Mucosa of descending colon (tissue), 3 donors: ENCODE results near the gene ZBTB7C. TPM values are rescaled to one million over a fixed set of nuclear protein-coding genes. Genes with fewer than 3 reads are reported as not detected.

ENCODE experiments used
- ATAC-seq: fragments of 200-7000 bp; cut with Tn5 transposase; one replicate; pipeline ENCODE4 v1.9.1; 2020; ENCODE audit warnings: mild to moderate bottlenecking, moderate library complexity
- DNase-seq, 3 donors: peaks; one replicate each; pipeline ENCODE4 v3.0.0-alpha.2; 2020
- H3K36me3 ChIP-seq: fragments of 200-600 bp; one replicate; pipeline ENCODE4 v1.8.0; 2021; ENCODE audit warnings: low read depth, mild to moderate bottlenecking
- H3K4me1 ChIP-seq: fragments of 200-600 bp; one replicate; pipeline ENCODE4 v1.8.0; 2021; ENCODE audit warnings: low read depth, mild to moderate bottlenecking
- H3K4me3 ChIP-seq: fragments of 200-600 bp; one replicate; pipeline ENCODE4 v1.8.0; 2021; ENCODE audit warnings: mild to moderate bottlenecking
- H3K9me3 ChIP-seq: fragments of 200-600 bp; one replicate; pipeline ENCODE4 v1.8.0; 2021; ENCODE audit warnings: mild to moderate bottlenecking
- intact Hi-C, 2 donors: fragments of 100-400 bp; cut with DNase I in 1 of 2; cut with micrococcal nuclease in 1 of 2; formaldehyde crosslinking; loops; one replicate each; pipeline versions ENCODE4 v1.11.0 to v1.11.1; 2022; cut with DNase I, micrococcal nuclease
- total RNA-seq, 3 donors: library from RNA; stranded (reverse); fragmentation: NEBNext Ultra II Directional in 2 of 3; extraction: Animal tissue kit (Norgen Biotek cat#: 25700) in 2 of 3; gene quantifications; one replicate each; pipeline versions ENCODE4 v1.2.1 to v1.2.4, GENCODE V29; 2021 to 2023
- TF ChIP-seq, protein P1 (sequence below): fragments of 200-600 bp; IDR thresholded peaks from one replicate; pipeline ENCODE4 v1.8.0; 2022; ENCODE audit warnings: antibody characterized with exemption, mild to moderate bottlenecking
- donor health status: DM: no; HTN: no; CAD: no; lungs with moderate emphysema.
- donor health status: DM: no; HTN: no; CAD: no.
- donor health status: DM: no; HTN: yes; CAD: no.

The ZBTB7C gene
- total RNA-seq, 3 donors from 2014 or later = 20.8 to 56.6 (median 38.2) TPM

DNA sequence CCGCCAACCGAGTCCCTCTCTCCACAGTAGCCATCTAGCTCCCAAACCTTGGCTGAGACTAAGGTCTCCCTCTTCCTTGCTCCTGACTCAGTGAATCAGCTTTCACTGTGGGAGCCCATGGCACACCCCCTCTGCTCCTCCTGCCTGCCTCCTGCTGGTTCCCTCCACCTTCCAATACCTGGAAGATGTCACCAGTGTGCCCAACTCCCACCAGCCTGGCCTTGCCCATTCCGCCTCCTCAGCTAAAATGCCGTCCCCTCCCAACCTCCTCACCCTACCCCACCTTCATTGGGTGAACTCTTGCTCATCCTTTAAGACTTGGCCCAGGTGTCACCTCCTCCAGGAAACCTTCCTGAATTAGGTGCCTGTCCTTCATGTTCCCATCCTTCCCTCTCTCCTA, 348.8 kb downstream of the ZBTB7C start:
- intact Hi-C loops = no loop called here
- TF ChIP-seq, protein P1, sequence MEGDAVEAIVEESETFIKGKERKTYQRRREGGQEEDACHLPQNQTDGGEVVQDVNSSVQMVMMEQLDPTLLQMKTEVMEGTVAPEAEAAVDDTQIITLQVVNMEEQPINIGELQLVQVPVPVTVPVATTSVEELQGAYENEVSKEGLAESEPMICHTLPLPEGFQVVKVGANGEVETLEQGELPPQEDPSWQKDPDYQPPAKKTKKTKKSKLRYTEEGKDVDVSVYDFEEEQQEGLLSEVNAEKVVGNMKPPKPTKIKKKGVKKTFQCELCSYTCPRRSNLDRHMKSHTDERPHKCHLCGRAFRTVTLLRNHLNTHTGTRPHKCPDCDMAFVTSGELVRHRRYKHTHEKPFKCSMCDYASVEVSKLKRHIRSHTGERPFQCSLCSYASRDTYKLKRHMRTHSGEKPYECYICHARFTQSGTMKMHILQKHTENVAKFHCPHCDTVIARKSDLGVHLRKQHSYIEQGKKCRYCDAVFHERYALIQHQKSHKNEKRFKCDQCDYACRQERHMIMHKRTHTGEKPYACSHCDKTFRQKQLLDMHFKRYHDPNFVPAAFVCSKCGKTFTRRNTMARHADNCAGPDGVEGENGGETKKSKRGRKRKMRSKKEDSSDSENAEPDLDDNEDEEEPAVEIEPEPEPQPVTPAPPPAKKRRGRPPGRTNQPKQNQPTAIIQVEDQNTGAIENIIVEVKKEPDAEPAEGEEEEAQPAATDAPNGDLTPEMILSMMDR = no peak
- no peak for ATAC-seq
- no peak for DNase-seq
- peaks cover 10% of the 10 kb centered on the region for H3K4me1 ChIP-seq
- H3K36me3 ChIP-seq = no peaks in the 10 kb centered on the region
- no peaks in the 10 kb centered on the region for H3K9me3 ChIP-seq
- H3K4me3 ChIP-seq = no peak overlapping the region

DNA sequence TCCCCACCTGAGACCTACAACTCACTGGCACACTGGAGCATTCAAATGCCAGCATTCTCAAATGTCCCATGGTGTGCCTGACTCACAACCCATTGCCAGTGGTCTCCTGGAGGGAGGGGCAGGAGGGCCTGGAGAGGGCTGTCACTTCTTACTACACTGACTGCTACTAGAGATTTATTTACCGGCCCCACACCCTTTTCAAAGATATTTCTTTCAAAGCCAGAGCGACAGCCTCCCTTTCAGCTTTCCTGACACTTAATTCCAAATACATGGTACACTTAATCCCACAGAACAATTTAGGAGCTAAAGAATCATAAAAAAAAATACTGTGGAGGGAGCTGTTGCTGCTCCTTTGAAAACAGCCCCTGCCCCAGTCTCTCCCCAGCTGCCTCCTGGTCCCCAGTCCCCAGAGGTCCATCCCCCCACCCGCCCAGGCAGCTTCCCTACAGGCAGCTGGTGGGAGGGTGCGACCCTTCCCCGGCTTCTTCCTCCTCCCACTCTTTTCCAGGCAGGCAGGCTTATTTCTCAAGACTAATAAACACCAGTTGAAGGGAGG, 349.6 kb downstream of the ZBTB7C start:
- H3K36me3 ChIP-seq = no peaks in the 10 kb centered on the region
- peaks cover 13% of the 10 kb centered on the region for H3K4me1 ChIP-seq
- intact Hi-C loops = loop anchor here in 1 of 2 donors (10.0 kb wide), 1 partner anchor 75 kb away; no protein-coding TSS in a partner anchor
- no peak for DNase-seq
- no peaks in the 10 kb centered on the region for H3K9me3 ChIP-seq
- no peak for ATAC-seq
- H3K4me3 ChIP-seq = no peak overlapping the region
- TF ChIP-seq, protein P1 = no peak

DNA sequence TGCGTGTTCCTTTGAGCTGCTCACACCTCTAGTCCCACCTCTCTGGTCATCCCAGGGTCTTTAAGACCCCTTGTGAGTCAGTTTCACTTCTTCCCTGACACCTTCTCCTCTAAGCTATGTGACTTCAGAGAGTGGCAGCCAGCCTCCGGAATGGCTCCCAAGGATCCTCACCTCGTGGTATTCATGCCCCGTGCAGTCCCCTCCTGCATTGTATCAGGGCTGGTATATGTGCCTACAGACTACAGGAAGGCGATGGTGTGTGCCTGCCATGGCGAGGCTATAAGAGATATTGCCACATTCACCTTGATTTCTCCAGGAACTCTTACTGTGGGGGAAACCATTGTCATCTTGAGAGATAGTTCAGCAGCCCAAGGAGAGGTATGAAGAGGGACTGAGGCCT, 350.7 kb downstream of the ZBTB7C start:
- H3K4me3 ChIP-seq = no peak overlapping the region
- H3K9me3 ChIP-seq = no peaks in the 10 kb centered on the region
- H3K36me3 ChIP-seq = no peaks in the 10 kb centered on the region
- intact Hi-C loops = loop anchor here in 1 of 2 donors (10.0 kb wide), 1 partner anchor 76 kb away; no protein-coding TSS in a partner anchor
- ATAC-seq (no peak), DNase-seq (no peak)
- H3K4me1 ChIP-seq = peaks cover 15% of the 10 kb centered on the region
- TF ChIP-seq, protein P1 = no peak

DNA sequence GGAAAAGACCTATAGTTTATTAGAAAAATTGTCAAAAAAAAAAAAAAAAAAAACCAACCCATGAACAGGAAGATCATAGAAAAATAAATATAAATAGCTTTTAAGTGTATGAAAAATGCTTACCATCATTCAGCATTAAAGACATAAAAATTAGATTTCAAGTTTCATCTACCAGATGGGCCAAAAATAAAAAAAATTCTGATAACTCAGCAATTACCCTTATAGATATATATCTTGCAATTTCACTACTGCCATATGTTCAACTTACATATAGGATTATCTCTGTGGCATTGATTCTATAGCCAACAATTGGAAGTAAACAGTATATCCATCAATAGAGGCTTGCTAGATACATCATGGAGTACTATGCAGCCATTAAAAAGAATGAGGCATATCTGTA, 352.2 kb downstream of the ZBTB7C start:
- intact Hi-C loops = loop anchor here in 1 of 2 donors (10.0 kb wide), 1 partner anchor 78 kb away; no protein-coding TSS in a partner anchor
- H3K4me1 ChIP-seq = peaks cover 11% of the 10 kb centered on the region
- H3K4me3 ChIP-seq = no peak overlapping the region
- no peaks in the 10 kb centered on the region for H3K9me3 ChIP-seq
- H3K36me3 ChIP-seq = no peaks in the 10 kb centered on the region
- TF ChIP-seq, protein P1 = no peak
- no peak for DNase-seq
- no peak for ATAC-seq

DNA sequence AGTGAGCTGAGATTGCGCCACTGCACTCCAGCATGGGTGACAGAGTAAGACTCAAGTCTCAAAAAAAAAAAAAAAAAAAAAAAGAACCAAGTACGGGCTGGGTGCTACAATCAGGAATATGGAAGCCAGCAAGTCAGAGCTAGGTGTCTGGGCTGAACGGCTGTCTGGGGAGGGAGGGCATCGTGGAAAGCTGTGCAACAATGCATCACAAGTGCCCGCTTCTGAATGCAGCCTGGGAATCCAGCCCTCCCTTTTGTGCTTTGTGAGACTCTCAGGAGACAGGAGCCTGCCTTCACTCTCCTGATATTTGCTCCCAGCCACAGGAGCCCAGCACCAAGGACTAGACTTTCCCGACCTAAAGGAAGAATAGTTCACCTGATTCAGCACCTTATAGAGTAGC, 353.8 kb downstream of the ZBTB7C start:
- H3K4me3 ChIP-seq = no peak overlapping the region
- ATAC-seq (no peak), DNase-seq (no peak)
- TF ChIP-seq, protein P1 = no peak
- H3K36me3 ChIP-seq = no peaks in the 10 kb centered on the region
- H3K4me1 ChIP-seq = peaks cover 7% of the 10 kb centered on the region
- H3K9me3 ChIP-seq = no peaks in the 10 kb centered on the region
- intact Hi-C loops = loop anchor here in 1 of 2 donors (10.0 kb wide), 1 partner anchor 79 kb away; no protein-coding TSS in a partner anchor
